ENCODE data around the gene TMEM263.

Gene TMEM263

DNA sequence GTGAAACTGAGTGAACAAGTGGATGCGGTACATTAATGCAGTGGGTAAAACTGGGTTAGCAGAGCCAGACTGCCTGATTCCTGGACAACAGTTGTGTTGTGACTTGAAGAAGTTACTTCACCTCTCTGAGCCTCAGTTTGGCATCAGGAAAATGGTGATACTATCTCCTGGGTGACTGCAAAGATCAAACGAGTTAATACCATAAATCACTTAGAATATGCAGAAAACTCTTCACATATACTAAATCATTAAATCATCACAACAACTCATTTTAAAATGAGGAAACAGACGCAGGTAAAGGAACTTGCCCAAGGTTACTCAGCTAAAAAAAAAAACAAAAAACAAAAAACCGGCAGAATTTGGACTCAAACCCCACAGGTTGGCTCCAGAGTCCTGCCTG lies 30.4 kb downstream of the TMEM263 start:
- TF ChIP-seq, protein P1, sequence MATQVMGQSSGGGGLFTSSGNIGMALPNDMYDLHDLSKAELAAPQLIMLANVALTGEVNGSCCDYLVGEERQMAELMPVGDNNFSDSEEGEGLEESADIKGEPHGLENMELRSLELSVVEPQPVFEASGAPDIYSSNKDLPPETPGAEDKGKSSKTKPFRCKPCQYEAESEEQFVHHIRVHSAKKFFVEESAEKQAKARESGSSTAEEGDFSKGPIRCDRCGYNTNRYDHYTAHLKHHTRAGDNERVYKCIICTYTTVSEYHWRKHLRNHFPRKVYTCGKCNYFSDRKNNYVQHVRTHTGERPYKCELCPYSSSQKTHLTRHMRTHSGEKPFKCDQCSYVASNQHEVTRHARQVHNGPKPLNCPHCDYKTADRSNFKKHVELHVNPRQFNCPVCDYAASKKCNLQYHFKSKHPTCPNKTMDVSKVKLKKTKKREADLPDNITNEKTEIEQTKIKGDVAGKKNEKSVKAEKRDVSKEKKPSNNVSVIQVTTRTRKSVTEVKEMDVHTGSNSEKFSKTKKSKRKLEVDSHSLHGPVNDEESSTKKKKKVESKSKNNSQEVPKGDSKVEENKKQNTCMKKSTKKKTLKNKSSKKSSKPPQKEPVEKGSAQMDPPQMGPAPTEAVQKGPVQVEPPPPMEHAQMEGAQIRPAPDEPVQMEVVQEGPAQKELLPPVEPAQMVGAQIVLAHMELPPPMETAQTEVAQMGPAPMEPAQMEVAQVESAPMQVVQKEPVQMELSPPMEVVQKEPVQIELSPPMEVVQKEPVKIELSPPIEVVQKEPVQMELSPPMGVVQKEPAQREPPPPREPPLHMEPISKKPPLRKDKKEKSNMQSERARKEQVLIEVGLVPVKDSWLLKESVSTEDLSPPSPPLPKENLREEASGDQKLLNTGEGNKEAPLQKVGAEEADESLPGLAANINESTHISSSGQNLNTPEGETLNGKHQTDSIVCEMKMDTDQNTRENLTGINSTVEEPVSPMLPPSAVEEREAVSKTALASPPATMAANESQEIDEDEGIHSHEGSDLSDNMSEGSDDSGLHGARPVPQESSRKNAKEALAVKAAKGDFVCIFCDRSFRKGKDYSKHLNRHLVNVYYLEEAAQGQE (IDR thresholded peaks at IDR 0.05; ENCODE audit: insufficient read depth in 1 of 2, low read depth in 2 of 2, low read length in 2 of 2), result no peak
- TF ChIP-seq TAF1 (IDR thresholded peaks at IDR 0.05; ENCODE audit: borderline replicate concordance, insufficient read depth, low read length), result no peak
- TF ChIP-seq POLR2AphosphoS5 (IDR thresholded peaks at IDR 0.05; ENCODE audit: low read depth, low read length), result no peak

DNA sequence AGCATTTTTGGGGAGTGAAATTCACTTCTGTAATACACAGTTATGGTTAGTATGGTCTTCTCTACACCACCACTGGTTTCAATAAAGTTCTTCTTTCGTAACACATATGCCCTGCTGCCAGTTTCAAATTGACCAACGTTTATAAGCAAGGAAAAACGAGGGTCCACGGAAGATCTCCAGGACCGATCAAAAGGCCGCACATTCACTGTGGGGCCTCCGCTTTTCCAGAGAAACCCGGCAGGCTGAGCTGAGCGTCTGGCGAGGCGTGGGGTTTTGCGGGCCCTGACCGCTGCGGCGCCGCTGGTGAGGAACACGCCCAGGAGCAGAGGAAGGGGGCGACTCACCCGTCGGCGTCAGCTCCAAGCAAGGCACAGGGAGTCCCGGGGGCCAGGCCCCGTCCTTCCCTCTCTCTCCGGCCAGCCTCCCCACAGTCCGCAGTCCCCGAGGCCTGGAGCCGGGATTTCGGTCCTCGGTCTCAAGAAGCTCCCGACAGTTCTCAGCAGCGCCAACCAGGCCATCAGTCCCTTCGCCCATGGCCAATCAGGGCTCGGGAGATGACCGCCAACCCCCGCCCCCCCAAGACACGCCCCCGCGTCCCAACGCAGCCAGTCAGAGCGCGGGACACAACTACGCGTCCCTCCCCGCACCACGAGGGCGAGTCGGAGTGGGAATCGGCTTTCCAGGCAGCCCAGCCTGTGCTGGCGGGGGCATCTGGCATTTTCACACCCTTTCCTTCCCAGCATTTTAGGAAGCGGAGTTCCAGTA lies 31.1 kb downstream of the TMEM263 start, which contains the start of gene MTERF2:
Gene MTERF2 (minus strand): TSS at position 522 of the 765 bp plus-strand sequence. CDS start 8,432 bp downstream, outside the sequence.
- peak; percentile 41; the same call in 1 of the 2 replicates for TF ChIP-seq TAF1 (IDR thresholded peaks at IDR 0.05; ENCODE audit: borderline replicate concordance, insufficient read depth, low read length)
- TF ChIP-seq, protein P1 (IDR thresholded peaks at IDR 0.05; ENCODE audit: insufficient read depth in 1 of 2, low read depth in 2 of 2, low read length in 2 of 2), result no peak
- peak; percentile 85 for TF ChIP-seq POLR2AphosphoS5 (IDR thresholded peaks at IDR 0.05; ENCODE audit: low read depth, low read length)
- peak; percentile 51 for TF ChIP-seq FOXP2 (optimal IDR thresholded peaks at IDR 0.05; ENCODE audit: borderline replicate concordance, extremely low read depth, extremely low read length, insufficient read depth)
- TF ChIP-seq SIN3A (IDR thresholded peaks at IDR 0.05; ENCODE audit: borderline replicate concordance, insufficient read depth, low read length), result peak; percentile 71; the same call in 1 of the 2 replicates

DNA sequence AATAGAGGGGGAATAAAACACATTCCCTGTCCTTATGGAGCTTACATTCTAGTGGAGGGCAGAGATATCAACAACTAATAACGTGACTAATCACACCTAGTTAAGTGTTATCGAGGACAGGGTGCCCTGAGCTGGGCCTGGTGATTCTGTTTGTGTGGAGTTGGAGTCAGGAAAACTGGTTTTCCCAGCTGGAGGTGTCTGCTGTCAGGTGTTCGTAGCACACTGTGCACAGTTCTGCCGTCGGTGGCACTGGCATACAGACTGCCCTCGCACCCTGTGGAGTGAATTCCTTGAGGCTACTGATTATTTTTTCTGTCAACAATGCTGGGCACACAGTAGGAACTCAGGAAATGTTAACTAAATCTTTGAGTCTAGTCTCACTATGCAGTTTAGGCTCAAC lies 32.1 kb downstream of the TMEM263 start:
- TF ChIP-seq FOXP2 (optimal IDR thresholded peaks at IDR 0.05; ENCODE audit: borderline replicate concordance, extremely low read depth, extremely low read length, insufficient read depth) (no peak), SIN3A (IDR thresholded peaks at IDR 0.05; ENCODE audit: borderline replicate concordance, insufficient read depth, low read length) (no peak), TAF1 (IDR thresholded peaks at IDR 0.05; ENCODE audit: borderline replicate concordance, insufficient read depth, low read length) (no peak), POLR2AphosphoS5 (IDR thresholded peaks at IDR 0.05; ENCODE audit: low read depth, low read length) (no peak)
- TF ChIP-seq, protein P1 (IDR thresholded peaks at IDR 0.05; ENCODE audit: insufficient read depth in 1 of 2, low read depth in 2 of 2, low read length in 2 of 2), result no peak

DNA sequence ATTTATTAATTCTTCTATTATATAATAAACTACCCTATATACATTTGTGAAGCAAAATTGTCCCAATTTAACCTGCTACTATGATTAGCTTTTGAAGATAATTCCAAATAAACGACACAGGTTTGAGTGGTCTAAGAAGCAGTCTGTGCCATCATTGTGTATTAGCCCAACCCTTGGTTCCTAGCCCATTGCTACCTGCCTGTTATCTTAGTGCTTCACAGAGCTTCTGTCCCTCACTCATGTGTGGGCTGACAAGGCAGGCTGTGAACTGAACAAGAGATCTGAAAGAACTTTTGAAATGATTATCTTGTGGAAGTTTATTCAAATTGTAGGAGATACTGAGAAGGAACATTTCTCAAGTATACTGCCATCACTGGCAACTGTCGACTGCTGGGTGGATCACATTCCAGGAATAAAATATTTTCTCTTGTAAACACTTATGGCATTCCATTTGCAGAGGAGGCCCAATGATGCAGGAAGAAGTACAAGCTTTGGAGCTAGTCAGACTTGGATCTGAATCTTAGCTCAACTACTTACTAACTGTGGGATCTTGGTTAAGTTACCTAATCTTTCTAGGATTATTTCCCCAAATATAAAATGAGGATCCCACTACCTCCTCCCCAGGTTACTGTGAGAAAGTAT lies 39.0 kb downstream of the TMEM263 start:
- no peak for TF ChIP-seq FOXP2 (optimal IDR thresholded peaks at IDR 0.05; ENCODE audit: borderline replicate concordance, extremely low read depth, extremely low read length, insufficient read depth)
- no peak for TF ChIP-seq TAF1 (IDR thresholded peaks at IDR 0.05; ENCODE audit: borderline replicate concordance, insufficient read depth, low read length)
- TF ChIP-seq, protein P1 (IDR thresholded peaks at IDR 0.05; ENCODE audit: insufficient read depth in 1 of 2, low read depth in 2 of 2, low read length in 2 of 2), result no peak
- TF ChIP-seq SIN3A (IDR thresholded peaks at IDR 0.05; ENCODE audit: borderline replicate concordance, insufficient read depth, low read length), result no peak
- no peak for TF ChIP-seq POLR2AphosphoS5 (IDR thresholded peaks at IDR 0.05; ENCODE audit: low read depth, low read length)
